Vagina (tissue), 2 donors: ENCODE data around the gene PRSS38. TPM values are rescaled to one million over a fixed set of nuclear protein-coding genes. Genes with fewer than 3 reads are reported as not detected.

ENCODE experiments used
- DNase-seq, 2 donors: peaks; one replicate each; pipeline ENCODE4 v3.0.0-alpha.2; 2017; ENCODE audit errors: extremely low spot score in 2 of 2
- H3K27ac ChIP-seq: fragments of 200-600 bp; sonication (generic); one replicate; pipeline ENCODE4 v1.5.1; 2019
- H3K27me3 ChIP-seq: fragments of 200-600 bp; sonication (generic); one replicate; pipeline ENCODE4 v1.5.1; 2019
- H3K36me3 ChIP-seq, 2 donors: fragments of 200-600 bp; sonication (generic); one replicate each; pipeline ENCODE4 v1.5.1; 2017 to 2019
- H3K4me1 ChIP-seq: fragments of 200-600 bp; sonication (generic); one replicate; pipeline ENCODE4 v1.5.1; 2019
- H3K4me3 ChIP-seq, 2 donors: fragments of 200-600 bp; sonication (generic); 1 replicate in 1 of 2; 2 replicates in 1 of 2; pipeline ENCODE4 v1.5.1; 2016 to 2019
- H3K9me3 ChIP-seq: fragments of 200-600 bp; sonication (generic); one replicate; pipeline ENCODE4 v1.5.1; 2019
- CTCF ChIP-seq, 3 experiments: fragments of 450-650 bp in 2 of 3; fragments of 200-600 bp in 1 of 3; sonication (generic) in 1 of 3; IDR thresholded peaks; one replicate each; pipeline ENCODE4 v1.5.1; 2017 to 2019; ENCODE audit warnings: antibody characterized with exemption in 3 of 3, mild to moderate bottlenecking in 2 of 3, moderate library complexity in 2 of 3
- POLR2A ChIP-seq, 2 donors: fragments of 450-650 bp; IDR thresholded peaks; one replicate each; pipeline ENCODE4 v1.6.1; 2017; ENCODE audit warnings: antibody characterized with exemption in 2 of 2, mild to moderate bottlenecking in 2 of 2, moderate library complexity in 2 of 2
- POLR2AphosphoS5 ChIP-seq, 2 donors: sonication (generic); formaldehyde crosslinking; IDR thresholded peaks; one replicate each; pipeline ENCODE4 v1.9.0; 2017; ENCODE audit warnings: antibody characterized with exemption in 2 of 2, mild to moderate bottlenecking in 2 of 2, low read depth in 1 of 2; ENCODE audit not compliant: insufficient read depth in 1 of 2
- intact Hi-C: fragments of 100-400 bp; cut with DNase I; formaldehyde crosslinking; loops from one replicate; pipeline ENCODE4 v1.15.1; 2023
- total RNA-seq: library from RNA; depleted of rRNA; stranded (reverse); fragments of >200 nt; gene quantifications from one replicate; pipeline ENCODE4 v1.2.3, GENCODE V29; 2016

The PRSS38 gene
- total RNA-seq, 1 donor from 2014 or later = not detected

GRCh38 chr1:227809026-227809425 lies 6.4 kb upstream of the PRSS38 start:
- intact Hi-C loops = no loop called here
- DNase-seq = no peak
- Histone ChIP-seq H3K4me3 (no peak overlapping the region), H3K9me3 (peaks cover 4% of the 10 kb centered on the region), H3K4me1 (no peaks in the 10 kb centered on the region), H3K27ac (no peak overlapping the region), H3K27me3 (no peaks in the 10 kb centered on the region), H3K36me3 (no peaks in the 10 kb centered on the region)
- TF ChIP-seq CTCF (IDR thresholded peaks at IDR 0.05) = no peak
- no peak for TF ChIP-seq POLR2AphosphoS5 (IDR thresholded peaks at IDR 0.05; ENCODE audit: insufficient read depth in 1 of 2, low read depth in 1 of 2)
- TF ChIP-seq POLR2A (IDR thresholded peaks at IDR 0.05) = no peak

GRCh38 chr1:227813962-227814361 lies 1.5 kb upstream of the PRSS38 start:
- H3K36me3 ChIP-seq = no peaks in the 10 kb centered on the region
- no peak overlapping the region for H3K27ac ChIP-seq
- peaks cover 6% of the 10 kb centered on the region for H3K9me3 ChIP-seq
- intact Hi-C loops = no loop called here
- no peak for DNase-seq
- H3K4me3 ChIP-seq = no peak overlapping the region
- no peaks in the 10 kb centered on the region for H3K4me1 ChIP-seq
- H3K27me3 ChIP-seq = no peaks in the 10 kb centered on the region
- TF ChIP-seq CTCF (IDR thresholded peaks at IDR 0.05) = no peak
- TF ChIP-seq POLR2AphosphoS5 (IDR thresholded peaks at IDR 0.05; ENCODE audit: insufficient read depth in 1 of 2, low read depth in 1 of 2) = no peak
- no peak for TF ChIP-seq POLR2A (IDR thresholded peaks at IDR 0.05)

GRCh38 chr1:227816750-227817446 lies 1.4 kb downstream of the PRSS38 start:
- no peak overlapping the region for H3K4me3 ChIP-seq
- TF ChIP-seq POLR2A (IDR thresholded peaks at IDR 0.05) = no peak
- no peak for TF ChIP-seq POLR2AphosphoS5 (IDR thresholded peaks at IDR 0.05; ENCODE audit: insufficient read depth in 1 of 2, low read depth in 1 of 2)
- TF ChIP-seq CTCF (IDR thresholded peaks at IDR 0.05) = no peak
- no peaks in the 10 kb centered on the region for H3K36me3 ChIP-seq
- intact Hi-C loops = no loop called here
- DNase-seq = no peak
- H3K9me3 ChIP-seq = peaks cover 6% of the 10 kb centered on the region
- no peak overlapping the region for H3K27ac ChIP-seq
- no peaks in the 10 kb centered on the region for H3K4me1 ChIP-seq
- H3K27me3 ChIP-seq = no peaks in the 10 kb centered on the region

- no peak overlapping the region for H3K4me3 ChIP-seq
- H3K9me3 ChIP-seq = no peaks in the 10 kb centered on the region
- no peaks in the 10 kb centered on the region for H3K36me3 ChIP-seq
- H3K4me1 ChIP-seq = no peaks in the 10 kb centered on the region
- H3K27me3 ChIP-seq = no peaks in the 10 kb centered on the region
- intact Hi-C loops = no loop called here
- TF ChIP-seq CTCF (IDR thresholded peaks at IDR 0.05) (no peak), POLR2AphosphoS5 (IDR thresholded peaks at IDR 0.05; ENCODE audit: insufficient read depth in 1 of 2, low read depth in 1 of 2) (no peak), POLR2A (IDR thresholded peaks at IDR 0.05) (no peak)
- DNase-seq = no peak
- H3K27ac ChIP-seq = no peak overlapping the region
These were observed 8.1 kb downstream of the PRSS38 start for GRCh38 chr1:227823537-227823936.

GRCh38 chr1:227824204-227824603 lies 8.7 kb downstream of the PRSS38 start:
- Histone ChIP-seq H3K27me3 (no peaks in the 10 kb centered on the region), H3K4me1 (no peaks in the 10 kb centered on the region), H3K36me3 (no peaks in the 10 kb centered on the region), H3K9me3 (no peaks in the 10 kb centered on the region), H3K27ac (no peak overlapping the region), H3K4me3 (no peak overlapping the region)
- DNase-seq = no peak
- intact Hi-C loops = no loop called here
- TF ChIP-seq POLR2AphosphoS5 (IDR thresholded peaks at IDR 0.05; ENCODE audit: insufficient read depth in 1 of 2, low read depth in 1 of 2) = no peak
- no peak for TF ChIP-seq CTCF (IDR thresholded peaks at IDR 0.05)
- no peak for TF ChIP-seq POLR2A (IDR thresholded peaks at IDR 0.05)
